Heart right ventricle (tissue), 16 donors: ENCODE measurements around the gene MRPS25. TPM values are rescaled to one million over a fixed set of nuclear protein-coding genes. Genes with fewer than 3 reads are reported as not detected.

ENCODE experiments used
- ATAC-seq, 8 donors: fragments of 200-7000 bp; cut with Tn5 transposase; one replicate each; pipeline ENCODE4 v1.9.1; 2020; ENCODE audit warnings: mild to moderate bottlenecking in 8 of 8, moderate library complexity in 8 of 8, moderate number of reproducible peaks in 1 of 8
- DNase-seq, 2 donors: peaks; one replicate each; pipeline ENCODE4 v3.0.0-alpha.2; 2020
- H3K27ac ChIP-seq, 10 donors: fragments of 200-600 bp; sonication (generic) in 2 of 10; one replicate each; pipeline versions ENCODE4 v1.5.0 to v1.8.0; 2020 to 2022; ENCODE audit warnings: mild to moderate bottlenecking in 3 of 10
- H3K27me3 ChIP-seq, 7 donors: fragments of 200-600 bp; one replicate each; pipeline ENCODE4 v1.8.0; 2021 to 2022; ENCODE audit warnings: mild to moderate bottlenecking in 2 of 7
- H3K36me3 ChIP-seq, 9 donors: fragments of 200-600 bp; sonication (generic) in 1 of 9; one replicate each; pipeline versions ENCODE4 v1.5.0 to v1.8.0; 2020 to 2022; ENCODE audit warnings: mild to moderate bottlenecking in 2 of 9
- H3K4me1 ChIP-seq, 9 donors: fragments of 200-600 bp; sonication (generic) in 1 of 9; one replicate each; pipeline versions ENCODE4 v1.5.0 to v1.8.0; 2020 to 2022; ENCODE audit warnings: mild to moderate bottlenecking in 4 of 9
- H3K4me3 ChIP-seq, 10 donors: fragments of 200-600 bp; sonication (generic) in 2 of 10; one replicate each; pipeline versions ENCODE4 v1.5.0 to v1.8.0; 2020 to 2022; ENCODE audit warnings: mild to moderate bottlenecking in 7 of 10, moderate library complexity in 2 of 10
- H3K9me3 ChIP-seq, 11 donors: fragments of 200-600 bp in 10 of 11; sonication (generic) in 2 of 11; one replicate each; pipeline versions ENCODE4 v1.5.0 to v1.8.0; 2013 to 2022; ENCODE audit warnings: mild to moderate bottlenecking in 2 of 11, control low read depth in 1 of 11, moderate library complexity in 1 of 11
- WGBS, 2 donors: extraction: QIAGEN DNeasy Blood & Tissue Kit; methylation state at CpG; one replicate each; pipeline ENCODE4 v1.1.7; 2013; ENCODE audit warnings: inconsistent platforms in 1 of 2; 5-methylcytosine and 5-hydroxymethylcytosine counted together
- intact Hi-C, 10 donors: fragments of 100-400 bp; cut with DNase I; formaldehyde crosslinking; loops; one replicate each; pipeline versions ENCODE4 v1.11.1 to v1.14.2; 2022
- polyA plus RNA-seq, 2 donors: library from polyadenylated mRNA; stranded (reverse); fragments of 200-250 nt; gene quantifications; one replicate each; pipeline ENCODE4 v1.2.3, GENCODE V29; 2013
- total RNA-seq, 10 donors: library from RNA; stranded (reverse); fragmentation: NEBNext Ultra II Directional in 3 of 10; extraction: Animal tissue kit (Norgen Biotek cat#: 25700) in 3 of 10; gene quantifications; one replicate each; pipeline versions ENCODE4 v1.2.1 to v1.2.4, GENCODE V29; 2021 to 2023
- TF ChIP-seq, protein P1 (sequence below), 9 donors: fragments of 200-600 bp; sonication (generic) in 2 of 9; IDR thresholded peaks; one replicate each; pipeline versions ENCODE4 v1.5.0 to v1.8.0; 2021 to 2022; ENCODE audit warnings: antibody characterized with exemption in 9 of 9, mild to moderate bottlenecking in 5 of 9, moderate library complexity in 1 of 9
- donor health status: Arrhythmogenic right ventricular cardiomyopathy.
- donor health status: ischemic (EF 13 %, LVEDD 7.1; RV severe dilation, severe dysfunction).
- donor health status: healthy with polysubstance abuse.
- donor health status: DM: no; HTN: yes; CAD: no.
- donor health status: DM: no; HTN: no; CAD: no.
- donor health status: ischemic (EF 25% LVEDD 6.9; RV normal size, moderate dysfunction).
- donor health status: ischemic (EF 25% LVEDD 5.7; RV mildly dilated, moderate dysfunction).
- donor health status: healthy.
- donor health status: DM: yes; HTN: yes; CAD: no.
- donor health status: Ischemic cardiomyopathy.
- donor health status: ischemic (EF 35%, LVEDD 5.7; RV mildly dilated, moderate dysfunction).
- donor health status: nonischemic (EF 11% LVEDD 7.7; RV severe dilation, severe dysfunction).
- donor health status: DM: yes; HTN: yes; CAD: no.
- donor health status: PGD.
- donor health status: ischemic (EF 29% LVEDD 5.4; RV normal size, mild dysfunction).
- donor health status: nonischemic (EF 23%, LVEDD 6.1; RV moderate dilation, normal function).

Gene MRPS25
- total and polyA plus RNA-seq, 12 donors = 64.7 to 227 (median 98.5) TPM

- DNase-seq (no peak), ATAC-seq (no peak)
- Histone ChIP-seq H3K27me3 (no peaks in the 10 kb centered on the region), H3K4me1 (no peaks in the 10 kb centered on the region), H3K9me3 (no peaks in the 10 kb centered on the region), H3K4me3 (no peak overlapping the region), H3K36me3 (peaks cover 0 to 100% (median 75%) of the 10 kb centered on the region in 9 donors), H3K27ac (no peak overlapping the region)
- 97 to 99% methylated on average over 2 of the region's 2 CpGs for WGBS, 2 donors
- intact Hi-C loops = no loop called here
- TF ChIP-seq, protein P1, sequence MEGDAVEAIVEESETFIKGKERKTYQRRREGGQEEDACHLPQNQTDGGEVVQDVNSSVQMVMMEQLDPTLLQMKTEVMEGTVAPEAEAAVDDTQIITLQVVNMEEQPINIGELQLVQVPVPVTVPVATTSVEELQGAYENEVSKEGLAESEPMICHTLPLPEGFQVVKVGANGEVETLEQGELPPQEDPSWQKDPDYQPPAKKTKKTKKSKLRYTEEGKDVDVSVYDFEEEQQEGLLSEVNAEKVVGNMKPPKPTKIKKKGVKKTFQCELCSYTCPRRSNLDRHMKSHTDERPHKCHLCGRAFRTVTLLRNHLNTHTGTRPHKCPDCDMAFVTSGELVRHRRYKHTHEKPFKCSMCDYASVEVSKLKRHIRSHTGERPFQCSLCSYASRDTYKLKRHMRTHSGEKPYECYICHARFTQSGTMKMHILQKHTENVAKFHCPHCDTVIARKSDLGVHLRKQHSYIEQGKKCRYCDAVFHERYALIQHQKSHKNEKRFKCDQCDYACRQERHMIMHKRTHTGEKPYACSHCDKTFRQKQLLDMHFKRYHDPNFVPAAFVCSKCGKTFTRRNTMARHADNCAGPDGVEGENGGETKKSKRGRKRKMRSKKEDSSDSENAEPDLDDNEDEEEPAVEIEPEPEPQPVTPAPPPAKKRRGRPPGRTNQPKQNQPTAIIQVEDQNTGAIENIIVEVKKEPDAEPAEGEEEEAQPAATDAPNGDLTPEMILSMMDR (IDR thresholded peaks at IDR 0.05) = no peak
Observed at GRCh38 chr3:15086263-15086662, 21.1 kb upstream of the MRPS25 start.

DNA sequence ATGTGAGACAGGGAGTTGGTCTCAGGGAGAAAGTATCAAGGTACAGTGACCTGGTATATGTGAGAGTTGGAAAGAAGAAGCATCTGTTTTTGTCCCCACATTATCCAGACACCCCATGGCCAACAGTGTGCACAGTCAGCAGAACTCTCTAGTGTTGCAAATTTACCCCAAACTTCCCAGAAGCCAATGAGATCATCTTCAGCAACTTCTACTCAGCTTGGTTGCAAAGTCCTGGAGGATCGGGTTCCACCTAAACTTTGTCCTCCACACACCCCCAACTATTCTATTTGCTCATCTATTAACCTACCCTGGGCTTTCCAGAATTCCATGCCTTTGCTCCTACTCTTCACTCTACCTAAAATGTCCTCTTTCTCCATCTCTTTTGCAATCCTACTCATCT is 18.1 kb upstream of the MRPS25 start:
- peak overlapping the region in 1 of 10 donors; percentile 37 for H3K27ac ChIP-seq
- no peaks in the 10 kb centered on the region for H3K9me3 ChIP-seq
- no peak for DNase-seq
- ATAC-seq = no peak
- H3K4me1 ChIP-seq = no peaks in the 10 kb centered on the region
- WGBS, 2 donors = 91 to 96% methylated on average over 1 of the region's 1 CpG
- no peaks in the 10 kb centered on the region for H3K27me3 ChIP-seq
- no peak overlapping the region for H3K4me3 ChIP-seq
- peaks cover 0 to 100% (median 81%) of the 10 kb centered on the region in 9 donors for H3K36me3 ChIP-seq
- TF ChIP-seq, protein P1 (IDR thresholded peaks at IDR 0.05) = no peak
- intact Hi-C loops = no loop called here

DNA sequence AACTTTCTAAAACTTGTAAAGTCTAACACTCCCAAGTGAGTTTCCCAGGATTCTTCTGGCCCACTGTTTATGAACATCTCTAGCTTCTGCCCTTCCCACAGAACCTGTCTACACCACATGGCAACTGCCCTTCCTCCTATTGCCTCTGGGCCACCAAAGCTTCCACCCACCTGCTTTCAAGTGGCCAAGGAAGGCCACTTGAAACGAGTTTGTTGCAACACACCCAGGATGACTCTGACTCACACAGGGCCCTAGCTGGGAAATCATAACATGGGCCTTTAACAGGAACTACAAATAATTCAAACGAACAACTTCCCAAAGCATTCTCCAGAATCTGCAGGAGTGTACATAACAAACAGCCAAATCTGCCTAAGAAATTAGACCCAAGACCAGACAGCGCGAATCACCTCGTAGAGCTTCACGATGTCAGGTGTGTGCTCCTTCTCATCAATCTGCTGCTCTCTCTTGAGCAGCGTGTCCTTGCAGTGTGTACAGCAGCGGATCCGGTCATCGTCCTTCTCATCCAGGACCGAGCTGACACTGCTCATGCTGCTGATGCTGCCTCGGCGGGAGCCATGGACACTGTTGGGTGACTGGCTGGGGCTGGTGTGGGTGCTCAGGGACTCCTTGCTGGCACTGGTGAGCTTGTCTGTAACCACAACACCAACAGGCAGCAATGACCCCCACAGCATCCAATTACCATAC is 17.0 kb upstream of the MRPS25 start:
- Histone ChIP-seq H3K27ac (peak overlapping the region in 1 of 10 donors; percentile 37), H3K4me3 (no peak overlapping the region), H3K4me1 (no peaks in the 10 kb centered on the region), H3K36me3 (peaks cover 0 to 100% (median 89%) of the 10 kb centered on the region in 9 donors), H3K27me3 (no peaks in the 10 kb centered on the region), H3K9me3 (no peaks in the 10 kb centered on the region)
- intact Hi-C loops = no loop called here
- ATAC-seq (no peak), DNase-seq (no peak)
- 94 to 97% methylated on average over 13 of the region's 13 CpGs for WGBS, 2 donors
- TF ChIP-seq, protein P1 (IDR thresholded peaks at IDR 0.05) = no peak

DNA sequence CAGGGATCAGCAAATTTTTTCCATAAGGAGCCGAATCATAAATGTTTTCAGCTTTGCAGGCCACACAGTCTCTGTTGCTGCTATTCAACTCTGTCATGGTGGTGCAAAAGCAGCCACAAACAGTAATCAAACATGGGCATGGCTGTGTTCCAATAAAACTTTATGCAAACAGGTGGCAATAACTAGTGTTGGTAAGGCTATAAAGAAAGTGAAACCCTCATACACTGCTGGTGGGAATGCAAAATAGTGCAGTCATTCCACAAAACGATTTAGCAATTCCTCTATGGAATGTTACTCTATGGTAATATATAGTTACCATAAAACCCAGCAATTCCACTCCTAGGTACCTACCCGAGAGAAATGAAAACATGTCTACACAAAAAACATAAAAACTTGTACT is 14.0 kb upstream of the MRPS25 start:
- DNase-seq (no peak), ATAC-seq (no peak)
- TF ChIP-seq, protein P1 (IDR thresholded peaks at IDR 0.05) = no peak
- Histone ChIP-seq H3K4me3 (no peak overlapping the region), H3K4me1 (peaks cover 0 to 3% (median 0%) of the 10 kb centered on the region in 9 donors), H3K9me3 (no peaks in the 10 kb centered on the region), H3K27ac (no peak overlapping the region), H3K27me3 (no peaks in the 10 kb centered on the region), H3K36me3 (peaks cover 4 to 100% (median 89%) of the 10 kb centered on the region in 9 donors)
- 87 to 89% methylated on average over 3 of the region's 3 CpGs for WGBS, 2 donors
- intact Hi-C loops = no loop called here
